SK-N-SH (cell line): Measurements from ENCODE around the gene OR2AE1. TPM values are rescaled to one million over a fixed set of nuclear protein-coding genes. Genes with fewer than 3 reads are reported as not detected.

ENCODE experiments used
- CTCF ChIA-PET: fragments of 300-600, 350-600 bp; formaldehyde crosslinking; extraction: SDS; loops from one replicate; lab custom pipeline; 2021; lab: Yijun Ruan, JAX
- POLR2A ChIA-PET: fragments of 350-600 bp; sonication (Branson Sonifier 250); formaldehyde crosslinking; extraction: SDS; loops from one replicate; lab custom pipeline; 2020; ENCODE audit warnings: antibody characterized with exemption, inconsistent platforms; lab: Yijun Ruan, JAX
- DNase-seq: peaks from one replicate; pipeline ENCODE4 v3.0.0; 2012
- H2AFZ ChIP-seq: fragments of 200-600 bp; sonication (generic); 2 replicates; pipeline ENCODE4 v1.8.1; 2016; ENCODE audit warnings: antibody characterized with exemption, mild to moderate bottlenecking, low read depth
- H3F3A ChIP-seq: fragments of 200-600 bp; sonication (generic); replicated peaks from 2 replicates; pipeline ENCODE3; 2016; ENCODE audit warnings: antibody characterized with exemption, mild to moderate bottlenecking; ENCODE audit not compliant: insufficient read depth
- H3K27ac ChIP-seq, 2 experiments: fragments of 200-500 bp in 1 of 2; fragments of 200-600 bp in 1 of 2; sonication (Bioruptor generic) in 1 of 2; sonication (generic), shearing (Covaris generic) in 1 of 2; 2 replicates each; pipeline versions ENCODE4 v1.5.1 to v1.6.1; 2014 to 2016; ENCODE audit warnings: low read depth in 2 of 2, inconsistent platforms in 1 of 2, low read length in 1 of 2, mild to moderate bottlenecking in 1 of 2, mixed read lengths in 1 of 2
- H3K27me3 ChIP-seq: fragments of 200-600 bp; sonication (generic), shearing (Covaris generic); 2 replicates; pipeline ENCODE4 v1.6.1; 2016; ENCODE audit warnings: mixed run types; ENCODE audit not compliant: insufficient read depth
- H3K36me3 ChIP-seq, 2 experiments: fragments of 200-500 bp in 1 of 2; fragments of 200-600 bp in 1 of 2; sonication (Bioruptor generic) in 1 of 2; sonication (generic) in 1 of 2; replicated peaks in 1 of 2; 2 replicates each; pipeline versions ENCODE3 to v1.5.1; 2014 to 2016; ENCODE audit warnings: low read length in 1 of 2, mild to moderate bottlenecking in 1 of 2; ENCODE audit not compliant: insufficient read depth in 2 of 2, control insufficient read depth in 1 of 2
- H3K4me1 ChIP-seq, 2 experiments: fragments of 200-500 bp in 1 of 2; fragments of 200-600 bp in 1 of 2; sonication (Bioruptor generic) in 1 of 2; sonication (generic), shearing (Covaris generic) in 1 of 2; 2 replicates each; pipeline versions ENCODE4 v1.5.1 to v1.6.1; 2014 to 2016; ENCODE audit warnings: low read depth in 1 of 2, low read length in 1 of 2, mixed run types in 1 of 2; ENCODE audit not compliant: insufficient read depth in 2 of 2, control insufficient read depth in 1 of 2
- H3K4me2 ChIP-seq: fragments of 200-600 bp; sonication (generic), shearing (Covaris generic); 2 replicates; pipeline ENCODE4 v1.6.1; 2017; ENCODE audit warnings: mixed run types
- H3K4me3 ChIP-seq, 2 experiments: fragments of 200-500 bp in 1 of 2; fragments of 200-600 bp in 1 of 2; sonication (Bioruptor generic) in 1 of 2; sonication (generic), shearing (Covaris generic) in 1 of 2; 2 replicates each; pipeline versions ENCODE4 v1.5.1 to v1.8.1; 2014 to 2016; ENCODE audit warnings: low read depth in 2 of 2, inconsistent platforms in 1 of 2, low read length in 1 of 2, mild to moderate bottlenecking in 1 of 2, mixed read lengths in 1 of 2, moderate library complexity in 1 of 2
- H3K79me2 ChIP-seq: fragments of 200-600 bp; sonication (generic); 2 replicates; pipeline ENCODE4 v1.8.1; 2017; ENCODE audit warnings: mild to moderate bottlenecking; ENCODE audit not compliant: insufficient read depth
- H3K9ac ChIP-seq: fragments of 200-600 bp; sonication (generic); 2 replicates; pipeline ENCODE4 v1.6.1; 2017; ENCODE audit warnings: mixed run types
- H3K9me2 ChIP-seq: fragments of 200-600 bp; sonication (generic); 2 replicates; pipeline ENCODE4 v1.6.1; 2017; ENCODE audit warnings: mixed run types
- H3K9me3 ChIP-seq: fragments of 200-600 bp; sonication (generic); 2 replicates; pipeline ENCODE4 v1.6.1; 2017; ENCODE audit warnings: mixed run types, mild to moderate bottlenecking, moderate library complexity
- H4K20me1 ChIP-seq: fragments of 200-600 bp; sonication (generic); 2 replicates; pipeline ENCODE4 v1.6.1; 2017; ENCODE audit warnings: mild to moderate bottlenecking, mixed run types; ENCODE audit not compliant: insufficient read depth
- CHD2 ChIP-seq: fragments of 150-350 bp; IDR thresholded peaks from 2 replicates; pipeline ENCODE4 v1.6.1; 2018; ENCODE audit warnings: low read length; ENCODE audit not compliant: partially characterized antibody
- FOXJ3 ChIP-seq: sonication (generic); formaldehyde crosslinking; IDR thresholded peaks from 2 replicates; pipeline ENCODE4 v1.5.1; 2020; ENCODE audit warnings: mild to moderate bottlenecking, missing genetic modification reagents
- GATA2 ChIP-seq: sonication (generic); formaldehyde crosslinking; IDR thresholded peaks from 2 replicates; pipeline ENCODE4 v1.5.0; 2020; ENCODE audit warnings: mild to moderate bottlenecking, missing genetic modification reagents
- NFIC ChIP-seq: IDR thresholded peaks from 2 replicates; pipeline ENCODE4 v1.4.0; 2012; ENCODE audit warnings: borderline replicate concordance
- NRF1 ChIP-seq: IDR thresholded peaks from 2 replicates; pipeline ENCODE4 v1.6.1; 2012; ENCODE audit warnings: low read depth, mild to moderate bottlenecking, low read length
- PBX3 ChIP-seq: IDR thresholded peaks from 2 replicates; pipeline ENCODE4; 2012
- RCOR1 ChIP-seq: fragments of 150-350 bp; IDR thresholded peaks from 2 replicates; pipeline ENCODE4 v1.6.1; 2017; ENCODE audit warnings: antibody characterized with exemption, low read length
- REST ChIP-seq: IDR thresholded peaks from 2 replicates; pipeline ENCODE4 v1.6.1; 2012; ENCODE audit warnings: mild to moderate bottlenecking, low read depth, low read length, moderate library complexity
- RFX5 ChIP-seq: IDR thresholded peaks from 2 replicates; pipeline ENCODE4 v1.6.1; 2012; ENCODE audit warnings: mild to moderate bottlenecking, improper control_type of control experiment, low read length
- RXRA ChIP-seq: IDR thresholded peaks from 2 replicates; pipeline ENCODE4 v1.4.0; 2012; ENCODE audit warnings: low read depth, mild to moderate bottlenecking, borderline replicate concordance
- SMC3 ChIP-seq: IDR thresholded peaks from 2 replicates; pipeline ENCODE4 v1.6.1; 2012; ENCODE audit warnings: low read depth, low read length, improper control_type of control experiment
- TAF1 ChIP-seq: IDR thresholded peaks from 2 replicates; pipeline ENCODE4 v1.6.1; 2012; ENCODE audit warnings: low read depth, mild to moderate bottlenecking, low read length, moderate library complexity, borderline replicate concordance
- TCF12 ChIP-seq: IDR thresholded peaks from 2 replicates; pipeline ENCODE4 v1.4.0; 2012
- TEAD4 ChIP-seq: IDR thresholded peaks from 2 replicates; pipeline ENCODE4 v1.4.0; 2012; ENCODE audit warnings: mild to moderate bottlenecking, borderline replicate concordance; ENCODE audit not compliant: insufficient read depth
- WGBS: methylation state at CpG from one replicate; pipeline ENCODE4 v1.1.6; 2017; ENCODE audit warnings: low lambda C conversion rate; 5-methylcytosine and 5-hydroxymethylcytosine counted together
- polyA plus RNA-seq, 3 experiments: library from polyadenylated mRNA; depleted of rRNA; stranded (reverse); fragments of >200 nt; gene quantifications; 2 replicates each; pipeline ENCODE4 v1.2.3, GENCODE V29; 2012
- TF ChIP-seq, protein P1 (sequence below): fragments of 150-350 bp; IDR thresholded peaks from 2 replicates; pipeline ENCODE4 v1.6.1; 2017; ENCODE audit warnings: antibody characterized with exemption, low read length, low read depth, borderline replicate concordance

Gene OR2AE1
- polyA plus RNA-seq, 1 of the 3 experiments (the other 2 are of a cell fraction): not detected

- H3K4me1 ChIP-seq: peaks cover 0 to 5% of the 10 kb centered on the region in 2 experiments; a peak in 1 of 4 replicates
- H3K9me2 ChIP-seq: no peaks in the 10 kb centered on the region
- peaks cover 33% of the 10 kb centered on the region; the same call in 1 of the 2 replicates for H3K27me3 ChIP-seq
- CTCF ChIA-PET: no interaction called here
- DNase-seq: no peak
- no peaks in the 10 kb centered on the region for H3K9me3 ChIP-seq
- no peak overlapping the region for H3K4me3 ChIP-seq
- POLR2A ChIA-PET: no interaction called here
- H4K20me1 ChIP-seq: no peaks in the 10 kb centered on the region
- TF ChIP-seq GATA2 (CRISPR knock-in tag) (no peak), TEAD4 (no peak), PBX3 (no peak), NRF1 (no peak), CHD2 (no peak), TAF1 (no peak)
- TF ChIP-seq, protein P1, sequence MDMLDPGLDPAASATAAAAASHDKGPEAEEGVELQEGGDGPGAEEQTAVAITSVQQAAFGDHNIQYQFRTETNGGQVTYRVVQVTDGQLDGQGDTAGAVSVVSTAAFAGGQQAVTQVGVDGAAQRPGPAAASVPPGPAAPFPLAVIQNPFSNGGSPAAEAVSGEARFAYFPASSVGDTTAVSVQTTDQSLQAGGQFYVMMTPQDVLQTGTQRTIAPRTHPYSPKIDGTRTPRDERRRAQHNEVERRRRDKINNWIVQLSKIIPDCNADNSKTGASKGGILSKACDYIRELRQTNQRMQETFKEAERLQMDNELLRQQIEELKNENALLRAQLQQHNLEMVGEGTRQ: no peak
- no peaks in the 10 kb centered on the region for H3K36me3 ChIP-seq
- H3K27ac ChIP-seq: no peak overlapping the region
- H3K4me2 ChIP-seq: no peak overlapping the region
- H3F3A ChIP-seq: no peaks in the 10 kb centered on the region
- no peak overlapping the region for H3K9ac ChIP-seq
- H3K79me2 ChIP-seq: no peaks in the 10 kb centered on the region
- no peak overlapping the region for H2AFZ ChIP-seq
Observed at GRCh38 chr7:99926321-99926720, 49.5 kb upstream of the OR2AE1 start.

- Histone ChIP-seq H3K27me3 (peaks cover 29% of the 10 kb centered on the region; the same call in 1 of the 2 replicates), H4K20me1 (no peaks in the 10 kb centered on the region), H3K79me2 (peaks cover 12% of the 10 kb centered on the region), H3K27ac (no peak overlapping the region), H3K4me3 (no peak overlapping the region), H3K4me1 (no peaks in the 10 kb centered on the region; a peak in 1 of 4 replicates), H3K4me2 (no peak overlapping the region), H3K9me2 (no peaks in the 10 kb centered on the region), H3K36me3 (no peaks in the 10 kb centered on the region), H3K9ac (no peak overlapping the region), H2AFZ (no peak overlapping the region), H3K9me3 (peaks cover 11% of the 10 kb centered on the region; the same call in 1 of the 2 replicates), H3F3A (no peaks in the 10 kb centered on the region)
- POLR2A ChIA-PET: no interaction called here
- CTCF ChIA-PET: interaction anchor here (1.3 to 3.2 kb wide), 3 partner anchors 9 to 71 kb away, joined by 3 to 14 read pairs (median 6); no protein-coding TSS in a partner anchor
- TF ChIP-seq TAF1: no peak
- no peak for TF ChIP-seq RCOR1
- no peak for TF ChIP-seq SMC3
- TF ChIP-seq REST: no peak
- TF ChIP-seq RFX5: no peak
- TF ChIP-seq FOXJ3 (CRISPR knock-in tag): no peak
- no peak for TF ChIP-seq RXRA
- no peak for TF ChIP-seq TCF12
- TF ChIP-seq NFIC: no peak
- TF ChIP-seq PBX3: no peak
- WGBS: 51% methylated on average over 3 of the region's 3 CpGs
- DNase-seq: no peak
Observed at GRCh38 chr7:99923200-99923599, 46.4 kb upstream of the OR2AE1 start.
